GM12878 (cell line): ENCODE data around the gene YAP1. TPM values are rescaled to one million over a fixed set of nuclear protein-coding genes. Genes with fewer than 3 reads are reported as not detected.

Experiments used
- ATAC-seq: fragments of 200-7000 bp; cut with Tn5 transposase; 3 replicates; pipeline ENCODE4 v1.9.1; 2020; ENCODE audit warnings: mild to moderate bottlenecking, moderate library complexity
- BruUV-seq: library from RNA; stranded (reverse); fragments of 400-500 nt; replicated peaks from 2 replicates; lab custom pipeline; 2021; lab: Mats Ljungman, UMichigan
- CTCF ChIA-PET: fragments of 300-600 bp; sonication (Branson Sonifier 250); formaldehyde crosslinking; extraction: SDS; loops from one replicate; lab custom pipeline; 2021; ENCODE audit warnings: inconsistent platforms; lab: Yijun Ruan, JAX
- POLR2A ChIA-PET: fragments of 350-600 bp; formaldehyde crosslinking; extraction: SDS; loops from one replicate; lab custom pipeline; 2021; ENCODE audit warnings: inconsistent platforms; lab: Charles Lee
- RAD21 ChIA-PET: fragments of 300-600 bp; sonication (Branson Sonifier 250); formaldehyde crosslinking; loops from one replicate; lab custom pipeline; 2023; ENCODE audit warnings: antibody characterized with exemption; ENCODE audit not compliant: unreplicated experiment; lab: Charles Lee
- SMC1A ChIA-PET: fragments of 300-600 bp; sonication (Branson Sonifier 250); formaldehyde crosslinking; loops from one replicate; lab custom pipeline; 2023; ENCODE audit not compliant: unreplicated experiment, uncharacterized antibody; lab: Charles Lee
- DNase-seq: peaks from one replicate; pipeline ENCODE4 v3.0.0-alpha.2; 2011; ENCODE audit warnings: low read depth, low spot score
- FAIRE-seq: peaks from 3 replicates; lab custom pipeline; 2011; peaks lifted over from hg19 to GRCh38; lab: Jason Lieb, UNC
- H2AFZ ChIP-seq: 2 replicates; pipeline ENCODE4 v1.6.0; 2011; ENCODE audit warnings: low read depth, low read length, control low read depth; ENCODE audit not compliant: control insufficient read depth
- H3K27ac ChIP-seq: 2 replicates; pipeline ENCODE4 v1.5.1; 2011; ENCODE audit warnings: control low read depth; ENCODE audit not compliant: control insufficient read depth, insufficient read depth
- H3K27me3 ChIP-seq, 2 experiments: replicated peaks in 1 of 2; 2 replicates each; pipeline versions ENCODE4 v1.6.0 to v1.6.1; 2011; ENCODE audit warnings: low read length in 1 of 2; ENCODE audit not compliant: control insufficient read depth in 2 of 2, insufficient read depth in 2 of 2
- H3K36me3 ChIP-seq, 2 experiments: 2 replicates each; pipeline ENCODE4 v1.5.1; 2011; ENCODE audit warnings: low read length in 1 of 2; ENCODE audit not compliant: control insufficient read depth in 2 of 2, insufficient read depth in 2 of 2
- H3K4me1 ChIP-seq: 2 replicates; pipeline ENCODE4 v1.6.1; 2011; ENCODE audit warnings: mild to moderate bottlenecking, low read length, moderate library complexity, mixed read lengths; ENCODE audit not compliant: control insufficient read depth, insufficient read depth
- H3K4me2 ChIP-seq: 2 replicates; pipeline ENCODE4 v1.6.0; 2011; ENCODE audit warnings: control low read depth; ENCODE audit not compliant: control insufficient read depth, insufficient read depth
- H3K4me3 ChIP-seq: fragments of 200-600 bp; sonication (generic); 2 replicates; pipeline ENCODE4 v1.5.1; 2016
- H3K79me2 ChIP-seq: 2 replicates; pipeline ENCODE4 v1.6.0; 2011; ENCODE audit warnings: low read length; ENCODE audit not compliant: control insufficient read depth, insufficient read depth
- H3K9ac ChIP-seq: 2 replicates; pipeline ENCODE4 v1.8.0; 2011; ENCODE audit warnings: low read length, control low read depth, mixed read lengths; ENCODE audit not compliant: control insufficient read depth, insufficient read depth
- H3K9me3 ChIP-seq: replicated peaks from 3 replicates; pipeline ENCODE4 v1.5.1; 2011; ENCODE audit warnings: mild to moderate bottlenecking, low read length; ENCODE audit not compliant: control insufficient read depth, insufficient read depth
- H4K20me1 ChIP-seq: 2 replicates; pipeline ENCODE4 v1.6.0; 2011; ENCODE audit not compliant: control insufficient read depth, insufficient read depth
- CEBPB ChIP-seq, 2 experiments: fragments of 150-350 bp in 1 of 2; IDR thresholded peaks; 2 replicates each; pipeline ENCODE4 v1.6.1; 2012 to 2014; ENCODE audit warnings: low read depth in 2 of 2, low read length in 2 of 2, borderline replicate concordance in 1 of 2, inconsistent platforms in 1 of 2
- CHD4 ChIP-seq: fragments of 200-600 bp; sonication (generic); IDR thresholded peaks from 2 replicates; pipeline ENCODE4 v1.6.1; 2016; ENCODE audit warnings: mild to moderate bottlenecking
- MXI1 ChIP-seq: fragments of 150-350 bp; IDR thresholded peaks from 2 replicates; pipeline ENCODE4 v1.6.1; 2011; ENCODE audit warnings: low read depth, mild to moderate bottlenecking, inconsistent platforms, low read length, improper control_type of control experiment
- NKRF ChIP-seq: fragments of 450-650 bp; conservative IDR thresholded peaks from 2 replicates; pipeline ENCODE4 v1.6.1; 2017; ENCODE audit warnings: mild to moderate bottlenecking, moderate library complexity
- NRF1 ChIP-seq: conservative IDR thresholded peaks from 2 replicates; pipeline ENCODE4 v1.6.1; 2011; ENCODE audit warnings: mild to moderate bottlenecking, low read depth, low read length, improper control_type of control experiment
- SP1 ChIP-seq: IDR thresholded peaks from one replicate; pipeline ENCODE4 v1.6.1; 2011; ENCODE audit warnings: low read depth, low read length
- TARDBP ChIP-seq: IDR thresholded peaks from 2 replicates; pipeline ENCODE4 v1.6.1; 2016; ENCODE audit warnings: borderline replicate concordance
- ZSCAN29 ChIP-seq: fragments of 450-650 bp; IDR thresholded peaks from 2 replicates; pipeline ENCODE4 v1.6.1; 2017; ENCODE audit warnings: mild to moderate bottlenecking, moderate library complexity
- WGBS: methylation state at CpG from one replicate; pipeline ENCODE4 v1.1.6; 2016; ENCODE audit warnings: low lambda C conversion rate; ENCODE audit not compliant: insufficient replicate concordance, insufficient coverage; ENCODE audit errors: missing lambda C conversion rate; 5-methylcytosine and 5-hydroxymethylcytosine counted together
- in situ Hi-C: fragments of 300-500 bp; cut with MboI; formaldehyde crosslinking; loops from 9 replicates; pipeline ENCODE4 v1.14.3; 2018; ENCODE audit warnings: mixed read lengths
- intact Hi-C: fragments of 100-400 bp; cut with micrococcal nuclease; formaldehyde crosslinking; loops from one replicate; pipeline ENCODE4 v1.14.2; 2022; ENCODE audit not compliant: unreplicated experiment
- polyA plus RNA-seq, 11 experiments: library from polyadenylated mRNA; depleted of rRNA in 4 of 11; unstranded in 6 of 11; stranded (reverse) in 5 of 11; fragments of >200 nt; fragmentation: Nextera tagmentation in 4 of 11; fragmentation: Illumina TruSeq in 1 of 11; extraction: Ambion mirVana in 4 of 11; extraction: Trizol in 1 of 11; gene quantifications; 1 replicate in 1 of 11; 2 replicates in 10 of 11; pipeline versions ENCODE4 v1.2.1 to v1.2.3, GENCODE V29; 2011 to 2016; ENCODE audit warnings: inconsistent platforms in 2 of 11, missing spikeins in 2 of 11, low read depth in 1 of 11
- total RNA-seq, 4 experiments: library from RNA; depleted of rRNA in 3 of 4; stranded (reverse); fragments of >200 nt in 3 of 4; fragmentation: Illumina TruSeq in 1 of 4; extraction: Trizol in 1 of 4; gene quantifications; 2 replicates each; pipeline versions ENCODE4 v1.2.1 to v1.2.3, GENCODE V29; 2013 to 2021

Gene YAP1
- total and polyA plus RNA-seq, 10 of the 15 experiments (the other 5 are each of a cell fraction or from before 2014, with no cell fraction given), result 0.03 to 0.33 (median 0.10) TPM; not detected in 6

GRCh38 chr11:102188488-102188887, 78.2 kb downstream of the YAP1 start:
- Histone ChIP-seq H3K9me3 (no peaks in the 10 kb centered on the region), H3K27ac (no peak overlapping the region), H3K27me3 (no peaks in the 10 kb centered on the region), H3K4me2 (no peak overlapping the region), H3K9ac (no peak overlapping the region), H3K4me3 (no peak overlapping the region), H3K4me1 (no peaks in the 10 kb centered on the region), H3K36me3 (no peaks in the 10 kb centered on the region), H2AFZ (no peak overlapping the region), H4K20me1 (no peaks in the 10 kb centered on the region), H3K79me2 (no peaks in the 10 kb centered on the region)
- 21% methylated on average over 5 of the region's 5 CpGs for WGBS
- DNase-seq (no peak), FAIRE-seq (no peak), ATAC-seq (no peak)
- no TSS peak for BruUV-seq
- SMC1A ChIA-PET, result interaction anchor here (1.6 kb wide), 1 partner anchor 41 kb away, joined by 3 read pairs; no protein-coding TSS in a partner anchor
- RAD21 ChIA-PET, result no interaction called here
- CTCF ChIA-PET, result interaction anchor here (1.3 kb wide), 1 partner anchor 15 kb away, joined by 3 read pairs; no protein-coding TSS in a partner anchor
- POLR2A ChIA-PET, result interaction anchor here (0.6 kb wide), 1 partner anchor 64 kb away, joined by 4 read pairs; no protein-coding TSS in a partner anchor
- TF ChIP-seq CHD4 (no peak), NRF1 (no peak), MXI1 (no peak)
- in situ Hi-C loops (no loop called here), intact Hi-C loops (no loop called here)

GRCh38 chr11:102191832-102192231, 81.6 kb downstream of the YAP1 start:
- ATAC-seq, result no peak
- no peak for DNase-seq
- POLR2A ChIA-PET, result no interaction called here
- Histone ChIP-seq H3K4me3 (no peak overlapping the region), H3K4me1 (no peaks in the 10 kb centered on the region), H3K4me2 (no peak overlapping the region), H4K20me1 (no peaks in the 10 kb centered on the region), H3K9me3 (no peaks in the 10 kb centered on the region; the same call in 2 of the 3 replicates), H3K27ac (no peak overlapping the region), H3K36me3 (no peaks in the 10 kb centered on the region), H2AFZ (no peak overlapping the region), H3K9ac (no peak overlapping the region), H3K27me3 (no peaks in the 10 kb centered on the region; a peak in 1 of 4 replicates), H3K79me2 (no peaks in the 10 kb centered on the region)
- in situ Hi-C loops (no loop called here), intact Hi-C loops (no loop called here)
- no peak for FAIRE-seq
- RAD21 ChIA-PET, result no interaction called here
- 17% methylated on average over 3 of the region's 3 CpGs for WGBS
- BruUV-seq, result no TSS peak
- SMC1A ChIA-PET, result no interaction called here
- CTCF ChIA-PET, result no interaction called here
- no peak for TF ChIP-seq SP1
- no peak for TF ChIP-seq ZSCAN29
- no peak for TF ChIP-seq NKRF
- no peak for TF ChIP-seq TARDBP
- no peak for TF ChIP-seq CEBPB (IDR thresholded peaks at IDR 0.05; ENCODE audit: borderline replicate concordance in 1 of 2, low read depth in 2 of 2, low read length in 2 of 2)
